IPS-15b (cell line): ENCODE data around the gene TMEM273.

ENCODE experiments used
- H3K27me3 ChIP-seq: one replicate; pipeline ENCODE4 v1.6.1; 2013; ENCODE audit warnings: low read length; ENCODE audit not compliant: control insufficient read depth, insufficient read depth
- H3K36me3 ChIP-seq: one replicate; pipeline ENCODE4 v1.6.1; 2013; ENCODE audit warnings: low read length; ENCODE audit not compliant: control insufficient read depth, insufficient read depth
- H3K4me1 ChIP-seq: one replicate; pipeline ENCODE4 v1.6.1; 2013; ENCODE audit warnings: mild to moderate bottlenecking, low read length; ENCODE audit not compliant: control insufficient read depth, insufficient read depth
- H3K4me3 ChIP-seq: one replicate; pipeline ENCODE4 v1.5.1; 2013; ENCODE audit warnings: low read depth, low read length
- H3K9ac ChIP-seq: one replicate; pipeline ENCODE4 v1.6.1; 2013; ENCODE audit warnings: low read depth, mild to moderate bottlenecking, low read length
- H3K9me3 ChIP-seq: one replicate; pipeline ENCODE4 v1.6.1; 2013; ENCODE audit warnings: mild to moderate bottlenecking, low read length; ENCODE audit not compliant: control insufficient read depth, insufficient read depth

Gene TMEM273

GRCh38 chr10:49173853-49174252, 14.3 kb downstream of the TMEM273 start:
- Histone ChIP-seq H3K27me3 (no peaks in the 10 kb centered on the region), H3K36me3 (no peaks in the 10 kb centered on the region), H3K4me1 (no peaks in the 10 kb centered on the region), H3K9me3 (no peaks in the 10 kb centered on the region), H3K4me3 (no peak overlapping the region), H3K9ac (no peak overlapping the region)

DNA sequence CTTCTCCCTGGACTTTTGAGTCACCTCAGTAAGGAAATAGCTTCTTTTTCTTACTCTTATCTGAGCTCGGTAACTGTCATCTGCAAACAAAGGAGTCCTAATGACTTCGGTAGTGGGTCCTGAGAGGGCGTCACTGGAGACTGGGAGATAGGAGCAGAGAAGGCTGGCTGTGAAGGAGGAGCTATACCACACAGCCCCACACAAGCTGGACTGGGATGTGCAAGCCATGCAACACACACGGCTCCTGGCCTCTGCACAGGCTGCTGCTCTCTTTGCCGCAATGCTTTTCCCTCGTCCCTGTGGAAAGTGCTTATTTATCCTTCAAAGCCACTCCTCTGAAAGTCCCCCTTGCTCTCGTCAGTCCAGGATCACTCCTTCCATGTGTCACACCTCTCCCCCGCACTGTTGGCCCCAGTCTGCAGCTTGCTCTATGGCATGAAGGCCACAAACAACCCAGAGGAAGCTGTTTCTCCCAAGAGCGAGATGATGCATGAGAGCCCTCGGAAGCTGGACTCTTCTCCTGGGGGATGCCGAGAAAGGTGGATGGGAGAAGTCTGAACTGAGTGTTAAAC, 14.9 kb downstream of the TMEM273 start:
- Histone ChIP-seq H3K4me1 (no peaks in the 10 kb centered on the region), H3K9ac (no peak overlapping the region), H3K4me3 (no peak overlapping the region), H3K27me3 (no peaks in the 10 kb centered on the region), H3K36me3 (no peaks in the 10 kb centered on the region), H3K9me3 (no peaks in the 10 kb centered on the region)

- Histone ChIP-seq H3K36me3 (no peaks in the 10 kb centered on the region), H3K27me3 (no peaks in the 10 kb centered on the region), H3K4me3 (no peak overlapping the region), H3K9me3 (no peaks in the 10 kb centered on the region), H3K4me1 (no peaks in the 10 kb centered on the region), H3K9ac (no peak overlapping the region)
Observed at GRCh38 chr10:49172777-49173132, 15.4 kb downstream of the TMEM273 start.

DNA sequence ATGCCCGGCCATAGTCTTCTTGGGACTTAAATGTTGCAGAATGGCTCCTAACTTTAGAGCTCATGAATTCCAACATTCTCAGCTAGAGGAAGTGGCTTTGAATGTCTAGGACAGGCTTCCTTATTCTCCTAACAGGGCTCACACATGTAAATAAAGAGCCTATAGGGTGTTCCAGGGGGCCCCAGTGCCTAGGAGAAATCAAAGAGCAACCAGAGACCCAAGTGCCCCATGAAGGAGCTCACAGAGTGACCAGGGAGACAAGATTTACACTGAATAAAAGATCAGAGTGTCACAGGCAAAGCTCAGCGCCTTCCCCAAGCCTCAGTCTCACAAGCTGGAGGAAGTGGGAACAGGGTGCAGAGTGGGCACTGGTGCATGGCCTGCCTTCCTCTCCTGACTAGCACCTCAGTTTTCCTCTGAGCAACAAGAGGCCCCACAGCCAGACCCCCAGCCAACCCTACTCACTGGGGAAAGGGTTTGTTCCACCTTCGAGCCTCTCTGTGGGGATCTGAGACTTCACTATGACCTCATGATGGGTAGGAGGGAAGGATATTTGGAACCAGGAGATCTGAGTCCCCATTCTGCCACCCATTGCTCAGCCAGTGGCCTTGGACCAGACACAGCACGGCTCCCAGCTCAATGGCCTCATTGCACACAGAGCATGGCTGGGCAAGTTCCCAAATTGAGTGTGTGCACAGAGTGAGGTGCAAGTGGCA, 16.0 kb downstream of the TMEM273 start:
- H3K36me3 ChIP-seq: no peaks in the 10 kb centered on the region
- H3K4me3 ChIP-seq: no peak overlapping the region
- no peaks in the 10 kb centered on the region for H3K4me1 ChIP-seq
- H3K9me3 ChIP-seq: no peaks in the 10 kb centered on the region
- H3K9ac ChIP-seq: no peak overlapping the region
- no peaks in the 10 kb centered on the region for H3K27me3 ChIP-seq

- Histone ChIP-seq H3K9me3 (no peaks in the 10 kb centered on the region), H3K36me3 (no peaks in the 10 kb centered on the region), H3K9ac (no peak overlapping the region), H3K4me3 (no peak overlapping the region), H3K4me1 (no peaks in the 10 kb centered on the region), H3K27me3 (no peaks in the 10 kb centered on the region)
Observed at GRCh38 chr10:49171326-49172060, 16.7 kb downstream of the TMEM273 start.

DNA sequence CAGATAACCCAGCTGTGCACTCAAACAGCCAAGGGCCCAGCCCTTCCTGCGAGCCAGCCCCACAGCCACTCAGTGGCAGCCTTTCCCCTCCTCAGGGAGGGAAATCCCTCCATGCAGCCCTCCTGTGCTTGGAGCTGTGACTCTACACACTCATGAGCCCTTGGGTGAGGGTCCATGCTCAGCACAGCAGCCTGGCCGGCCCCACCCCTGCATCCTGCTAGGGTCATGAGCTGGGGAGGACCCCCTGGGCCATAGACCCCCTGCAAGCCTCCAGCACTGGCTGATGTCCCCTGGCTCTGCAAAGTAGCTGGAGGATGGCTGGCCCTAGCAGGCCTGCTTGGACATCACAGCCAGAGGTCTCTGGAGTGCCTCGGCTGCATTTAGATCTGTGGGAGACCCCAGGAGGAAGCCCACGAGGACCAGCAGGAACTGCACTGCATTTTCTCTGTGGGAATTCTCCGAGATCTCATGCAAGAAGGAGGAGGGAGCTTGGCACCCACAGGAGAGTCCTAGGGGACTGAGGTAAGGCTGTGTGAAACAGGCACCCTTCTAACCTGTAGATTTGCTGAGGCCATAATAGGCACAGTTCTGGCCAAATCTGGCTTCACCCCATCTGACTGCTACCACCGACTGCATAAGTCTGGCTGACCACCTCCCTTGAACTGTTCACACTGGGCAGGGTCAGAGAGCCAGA, 17.4 kb downstream of the TMEM273 start:
- H3K9ac ChIP-seq: no peak overlapping the region
- H3K27me3 ChIP-seq: no peaks in the 10 kb centered on the region
- H3K9me3 ChIP-seq: no peaks in the 10 kb centered on the region
- H3K4me3 ChIP-seq: no peak overlapping the region
- H3K4me1 ChIP-seq: no peaks in the 10 kb centered on the region
- no peaks in the 10 kb centered on the region for H3K36me3 ChIP-seq

DNA sequence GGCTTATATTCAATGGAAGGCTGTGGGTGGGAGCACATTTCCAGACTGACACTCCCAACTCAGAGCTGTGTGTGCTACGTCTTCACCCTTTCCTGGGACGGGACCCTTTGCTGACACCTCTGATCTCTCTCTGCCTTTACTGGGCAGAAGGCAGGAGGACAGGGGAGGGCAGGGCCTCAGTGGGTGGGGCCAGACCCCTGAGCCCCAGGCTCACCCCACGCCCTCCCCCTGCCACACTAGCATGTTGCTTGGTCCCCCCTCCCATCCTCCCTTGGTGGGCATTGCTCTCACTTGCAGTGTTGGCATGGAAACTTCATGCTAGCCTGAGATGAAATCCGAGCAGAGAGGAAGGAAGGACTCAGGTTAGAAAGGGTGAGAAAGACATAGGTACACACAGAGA, 18.4 kb downstream of the TMEM273 start:
- H3K9me3 ChIP-seq: no peaks in the 10 kb centered on the region
- no peaks in the 10 kb centered on the region for H3K4me1 ChIP-seq
- H3K4me3 ChIP-seq: no peak overlapping the region
- H3K27me3 ChIP-seq: no peaks in the 10 kb centered on the region
- no peaks in the 10 kb centered on the region for H3K36me3 ChIP-seq
- H3K9ac ChIP-seq: no peak overlapping the region

DNA sequence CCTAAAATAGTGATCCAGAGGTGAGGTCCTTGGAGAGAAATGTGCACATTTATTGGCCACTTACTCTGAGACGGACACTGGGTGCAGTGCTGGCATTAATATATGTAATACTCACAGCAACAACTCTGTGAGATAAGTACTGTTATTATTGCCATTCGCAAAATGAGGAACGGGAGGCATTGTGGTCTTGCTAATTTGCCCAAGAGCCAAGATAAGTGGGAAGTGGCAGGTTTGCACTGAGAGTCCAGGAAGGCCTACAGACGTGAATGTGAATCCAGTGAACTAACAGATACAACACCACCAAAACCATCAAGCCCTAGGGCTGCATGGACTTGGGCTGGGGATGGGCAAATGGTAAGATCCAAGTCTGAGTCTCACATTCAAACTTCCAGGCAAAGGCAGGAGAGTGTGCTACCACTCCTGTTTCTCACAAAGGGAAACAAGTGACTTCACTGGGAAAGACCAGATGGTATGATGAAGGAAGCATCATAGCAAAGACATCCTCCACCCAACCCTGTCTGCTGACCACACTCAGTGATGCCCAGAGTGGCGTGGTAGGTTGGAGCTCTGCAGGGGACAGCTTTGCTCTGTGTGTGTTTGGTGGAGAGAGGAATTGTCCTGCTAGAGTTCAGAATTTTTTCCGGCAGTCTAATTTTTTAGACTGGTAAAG, 19.2 kb downstream of the TMEM273 start:
- Histone ChIP-seq H3K9me3 (no peaks in the 10 kb centered on the region), H3K27me3 (no peaks in the 10 kb centered on the region), H3K4me1 (no peaks in the 10 kb centered on the region), H3K36me3 (no peaks in the 10 kb centered on the region), H3K9ac (no peak overlapping the region), H3K4me3 (no peak overlapping the region)

GRCh38 chr10:49168171-49168540, 20.0 kb downstream of the TMEM273 start:
- Histone ChIP-seq H3K36me3 (no peaks in the 10 kb centered on the region), H3K9me3 (no peaks in the 10 kb centered on the region), H3K4me3 (no peak overlapping the region), H3K4me1 (no peaks in the 10 kb centered on the region), H3K27me3 (no peaks in the 10 kb centered on the region), H3K9ac (no peak overlapping the region)

- no peaks in the 10 kb centered on the region for H3K36me3 ChIP-seq
- no peak overlapping the region for H3K4me3 ChIP-seq
- no peaks in the 10 kb centered on the region for H3K9me3 ChIP-seq
- no peaks in the 10 kb centered on the region for H3K4me1 ChIP-seq
- H3K27me3 ChIP-seq: no peaks in the 10 kb centered on the region
- no peak overlapping the region for H3K9ac ChIP-seq
Observed at GRCh38 chr10:49167425-49168170, 20.6 kb downstream of the TMEM273 start.
